ENCODE results near the gene DAG1.

Gene DAG1

DNA sequence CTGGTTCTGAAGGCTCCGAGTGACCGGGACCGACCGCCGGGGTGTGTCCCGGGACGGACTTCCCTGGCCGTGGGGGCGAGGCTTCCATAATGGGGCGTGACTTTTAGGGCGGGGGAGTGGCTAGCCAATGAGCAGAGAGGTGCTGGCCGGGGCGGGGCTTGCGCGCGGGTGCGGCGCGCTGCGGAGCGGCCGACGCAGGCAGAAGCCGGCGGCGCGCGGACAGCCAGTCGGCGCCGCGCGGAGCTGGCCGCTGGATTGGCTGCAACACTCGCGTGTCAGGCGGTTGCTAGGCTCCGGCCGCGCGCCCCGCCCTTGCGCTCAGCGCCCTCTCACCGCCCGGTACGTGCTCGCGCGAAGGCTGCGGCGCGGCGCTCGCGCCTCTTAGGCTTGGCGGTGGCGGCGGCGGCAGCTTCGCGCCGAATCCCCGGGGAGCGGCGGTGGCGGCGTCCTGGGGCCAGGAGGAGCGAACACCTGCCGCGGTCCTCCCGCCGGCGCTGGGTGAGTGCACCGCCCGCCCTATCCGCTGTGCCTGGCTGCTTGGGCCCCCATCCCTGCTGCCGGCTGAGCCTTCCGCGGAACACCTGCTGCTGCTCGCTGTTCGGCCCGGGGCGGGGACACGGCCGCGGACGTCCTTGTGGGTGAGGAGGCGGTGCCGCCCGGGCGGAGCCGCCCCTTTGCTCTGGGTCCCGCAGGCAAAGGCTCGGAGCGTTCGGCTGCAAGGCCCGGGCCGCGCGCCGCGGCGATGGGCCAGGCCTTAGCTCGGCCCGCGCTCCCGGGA is at the start of gene DAG1:
DAG1 (plus strand) TSS at position 332 of the 778 bp plus-strand sequence. CDS start 40,268 bp downstream, outside the sequence.
- DNase-seq: peak; percentile 95

DNA sequence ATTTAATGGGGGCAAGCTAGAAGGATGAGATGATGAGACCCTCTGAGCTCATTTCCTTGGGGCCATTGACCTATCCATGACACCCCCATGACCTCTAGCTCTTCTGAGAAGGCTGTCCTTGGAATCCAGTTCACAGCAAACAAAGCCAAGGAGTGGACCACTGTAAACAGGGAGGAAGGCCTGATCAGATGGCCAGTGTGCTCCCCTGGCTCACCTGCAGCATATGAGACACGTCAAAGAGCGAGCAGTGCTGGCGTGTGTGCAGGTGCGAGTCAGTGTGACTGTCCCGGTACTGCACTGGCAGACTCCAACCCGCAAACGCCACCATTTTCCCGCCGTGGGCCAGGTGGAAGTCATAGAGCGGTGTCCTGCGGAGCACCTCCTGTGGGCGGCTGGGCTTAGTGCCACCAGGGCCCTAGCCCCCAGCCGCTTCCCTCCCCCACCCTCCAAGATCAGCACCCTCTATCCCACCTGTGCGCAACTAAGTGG is 48.1 kb upstream of the DAG1 start:
- no peak for DNase-seq

DNA sequence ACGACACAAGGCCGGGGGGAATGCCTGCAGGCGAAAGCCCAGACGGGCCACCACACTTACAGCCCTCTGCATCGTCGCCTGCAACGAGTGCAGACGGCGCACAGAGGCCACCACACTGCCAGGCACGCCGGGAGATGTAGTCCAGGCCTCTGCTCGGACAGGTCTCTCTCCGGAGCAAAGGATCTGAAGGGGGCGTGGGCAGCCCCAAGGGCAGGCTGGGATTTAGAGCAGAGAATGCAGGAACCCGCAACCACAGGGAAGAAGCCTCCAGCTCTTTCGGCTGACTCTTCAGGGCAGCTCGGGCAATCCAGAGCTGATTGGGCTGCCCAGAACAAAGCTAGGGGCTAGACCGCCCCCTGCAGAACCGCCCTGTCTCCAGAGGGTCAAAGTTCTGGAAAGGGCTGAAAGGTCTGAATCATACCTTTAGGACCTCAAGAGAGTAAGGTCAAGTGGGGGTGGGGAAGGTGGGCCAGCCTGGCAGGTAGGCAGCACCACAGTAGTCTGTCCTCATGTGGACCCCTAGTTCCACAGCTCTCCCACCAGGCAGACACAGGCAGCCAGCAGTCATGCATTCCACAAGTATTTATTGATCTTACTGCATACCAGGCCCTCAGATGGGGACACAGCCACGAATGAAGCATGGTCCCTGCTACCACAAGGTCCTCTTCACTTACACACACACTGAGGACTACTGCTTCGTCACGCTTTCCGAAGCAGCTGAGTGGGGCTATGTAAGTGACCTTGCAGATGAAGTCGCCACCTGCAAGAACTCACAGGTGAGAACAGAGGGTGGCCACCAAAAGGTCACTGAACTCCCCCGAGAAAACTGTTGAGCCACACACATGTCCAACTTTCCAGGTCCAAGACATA is 47.5 kb upstream of the DAG1 start, which contains the start of gene AMT:
AMT (minus strand) TSS at position 95 of the 870 bp plus-strand sequence; CDS start at position 72, 23 bp downstream.
- DNase-seq: no peak

DNA sequence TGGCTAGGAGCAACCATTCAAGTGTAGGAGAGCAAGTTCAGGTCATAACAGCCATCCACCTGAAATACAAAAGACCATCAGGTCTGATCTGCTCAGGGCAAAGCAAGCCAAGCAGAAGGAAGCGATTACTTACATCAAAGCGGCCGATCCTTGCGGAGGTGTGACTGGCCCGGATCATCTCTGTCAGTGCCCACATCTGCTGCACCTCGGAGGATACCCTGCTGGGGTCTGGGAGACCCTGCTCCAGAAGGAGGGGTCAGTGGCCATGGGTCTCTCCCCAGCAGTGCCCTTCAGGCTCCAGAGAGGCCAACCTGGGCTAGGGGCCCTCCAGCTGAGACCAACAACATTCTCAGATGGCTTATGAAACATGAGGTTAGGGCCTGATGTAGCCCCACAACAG is 45.3 kb upstream of the DAG1 start:
- no peak for DNase-seq

DNA sequence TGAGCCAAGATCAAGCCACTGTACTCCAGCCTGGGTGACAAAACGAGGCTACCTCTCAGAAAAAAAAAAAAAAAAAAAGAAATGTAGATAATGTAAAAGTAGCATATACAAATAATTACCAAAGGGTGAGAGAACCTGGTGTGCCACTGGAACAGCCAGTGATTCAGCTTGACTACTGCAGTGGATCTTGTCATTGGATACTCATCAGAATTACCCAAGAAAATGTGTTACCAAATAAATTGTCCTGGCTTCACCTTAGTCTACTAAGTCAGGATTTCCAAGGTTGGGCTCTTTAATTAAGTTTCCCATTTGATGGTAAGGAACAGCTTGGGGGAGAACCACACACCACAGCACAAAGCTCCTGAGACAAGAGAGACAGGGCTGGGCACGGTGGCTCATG is 42.5 kb upstream of the DAG1 start:
- no peak for DNase-seq

DNA sequence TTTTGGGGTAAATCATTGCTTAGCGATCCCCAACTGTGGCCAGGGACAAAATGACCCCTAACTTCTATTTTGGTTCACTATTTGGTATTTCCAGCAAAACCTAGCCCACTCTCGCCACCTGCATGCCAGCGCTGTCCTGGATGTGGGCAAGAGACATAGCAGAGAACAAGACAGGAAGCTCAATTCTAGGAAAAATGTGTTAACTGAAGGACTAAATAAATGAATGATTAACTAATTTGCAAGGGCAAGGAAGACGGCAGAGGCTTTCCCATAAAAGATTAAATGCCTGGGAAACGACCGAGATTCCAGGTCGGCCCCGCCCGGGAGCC is 41.4 kb upstream of the DAG1 start:
- DNase-seq: no peak

DNA sequence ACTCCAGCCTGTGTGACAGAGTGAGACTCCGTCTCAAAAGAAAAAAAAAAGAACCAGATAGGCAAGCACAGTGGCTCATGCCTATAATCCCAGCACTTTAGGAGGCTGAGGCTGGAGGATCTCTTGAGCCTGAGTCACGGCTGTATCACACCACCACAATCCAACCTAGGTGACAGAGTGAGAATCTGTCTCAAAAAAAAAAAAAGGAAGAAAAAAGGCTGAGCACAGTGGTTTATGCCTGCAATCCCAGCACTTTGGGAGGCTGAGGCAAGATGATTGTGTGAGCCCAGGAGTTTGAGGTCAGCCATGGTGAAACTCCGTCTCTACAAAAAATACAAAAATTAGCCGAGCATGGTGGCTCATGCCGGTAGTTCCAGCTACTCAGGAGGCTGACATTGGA is 35.3 kb upstream of the DAG1 start:
- peak; percentile 56 for DNase-seq

DNA sequence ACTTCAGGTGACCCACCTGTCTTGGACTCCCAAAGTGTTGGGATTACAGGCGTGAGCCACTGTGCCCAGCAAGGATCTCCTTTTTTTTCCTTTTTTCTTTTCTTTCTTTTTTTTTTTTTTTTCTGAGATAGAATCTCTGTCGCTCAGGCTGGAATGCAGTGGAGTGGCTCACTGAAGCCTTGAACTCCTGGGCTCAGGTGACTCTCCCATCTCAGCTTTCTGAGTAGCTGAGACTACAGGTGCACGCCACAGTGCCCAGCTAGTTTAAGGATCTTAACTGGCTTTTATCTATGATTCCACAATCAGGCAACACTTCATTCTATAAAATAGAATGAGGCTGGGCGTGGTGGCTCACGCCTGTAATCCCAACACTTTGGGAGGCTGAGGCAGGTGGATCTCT is 24.7 kb upstream of the DAG1 start:
- DNase-seq: no peak

DNA sequence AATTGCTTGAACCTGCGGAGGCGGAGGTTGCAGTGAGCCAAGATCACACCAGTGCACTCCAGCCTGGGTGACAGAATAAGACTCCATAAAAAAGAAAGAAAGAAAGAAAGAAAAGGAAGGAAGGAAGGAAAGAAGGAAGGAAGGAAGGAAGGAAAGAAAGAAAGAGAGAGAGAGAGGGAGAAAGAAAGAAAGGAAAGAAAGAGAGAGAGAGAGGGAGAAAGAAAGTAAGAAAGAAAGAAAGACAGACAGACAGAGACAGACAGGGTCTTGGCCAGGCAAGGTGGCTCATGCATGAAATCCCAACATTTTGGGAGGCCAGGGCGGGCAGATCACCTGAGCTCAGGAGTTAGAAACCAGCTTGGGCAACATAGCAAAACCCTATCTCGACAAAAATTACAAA is 16.4 kb upstream of the DAG1 start:
- no peak for DNase-seq

DNA sequence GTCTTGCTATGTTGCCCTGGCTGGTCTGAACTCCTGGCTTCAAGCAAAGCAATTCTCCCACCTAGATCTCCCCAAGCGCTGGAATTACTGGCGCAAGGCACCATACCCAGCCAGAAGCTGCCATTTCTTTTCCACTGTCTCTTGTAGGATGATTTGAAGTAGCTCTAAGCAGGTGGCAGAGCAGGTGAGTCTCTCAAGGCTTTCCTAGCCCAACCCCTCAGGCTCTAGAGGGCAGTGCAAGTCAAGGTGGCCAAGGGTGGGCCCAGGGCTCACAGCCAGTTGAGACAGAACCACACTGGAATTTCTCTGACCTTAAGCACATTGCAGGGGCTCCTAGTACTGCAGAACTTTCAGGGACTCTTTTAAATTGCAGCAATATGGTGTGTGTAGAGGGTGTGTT is 15.6 kb upstream of the DAG1 start:
- DNase-seq: no peak

DNA sequence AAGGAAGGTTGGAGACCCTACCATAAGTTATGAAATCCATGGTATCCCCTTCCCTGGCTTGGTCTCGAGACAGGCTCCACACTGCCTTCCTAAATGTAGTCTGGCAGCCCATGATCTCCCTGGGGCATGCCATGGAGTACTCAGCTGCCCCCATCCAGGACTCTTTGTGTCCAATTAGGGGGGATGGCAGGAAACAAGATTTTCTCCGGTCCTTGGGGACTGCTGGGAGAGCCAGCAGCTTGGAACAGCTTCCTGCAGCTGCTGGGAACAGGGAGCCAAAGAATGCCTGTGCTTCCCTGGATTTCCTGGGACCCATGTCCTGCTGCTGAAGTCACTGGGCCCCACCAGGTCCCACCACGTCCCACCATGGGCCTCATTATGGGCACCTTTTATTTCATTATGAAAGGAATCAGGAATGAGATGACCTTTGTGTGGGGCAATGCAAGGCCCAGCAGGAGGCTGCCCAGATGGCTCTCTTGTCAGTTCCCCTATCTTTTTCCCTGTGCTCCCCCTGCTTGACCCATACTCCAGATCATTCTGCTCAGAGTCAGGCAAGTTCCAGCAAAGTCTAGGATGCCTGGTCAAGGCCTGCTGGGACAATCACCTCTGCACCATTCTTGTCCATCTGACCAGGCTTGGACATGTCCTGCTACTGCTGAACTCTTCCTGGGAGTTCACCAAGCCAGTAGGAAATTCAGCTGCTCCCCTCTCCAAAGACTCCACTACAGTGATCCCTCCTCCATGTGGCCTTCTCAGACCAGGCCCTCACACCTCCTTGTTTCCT is 15.0 kb upstream of the DAG1 start:
- no peak for DNase-seq

DNA sequence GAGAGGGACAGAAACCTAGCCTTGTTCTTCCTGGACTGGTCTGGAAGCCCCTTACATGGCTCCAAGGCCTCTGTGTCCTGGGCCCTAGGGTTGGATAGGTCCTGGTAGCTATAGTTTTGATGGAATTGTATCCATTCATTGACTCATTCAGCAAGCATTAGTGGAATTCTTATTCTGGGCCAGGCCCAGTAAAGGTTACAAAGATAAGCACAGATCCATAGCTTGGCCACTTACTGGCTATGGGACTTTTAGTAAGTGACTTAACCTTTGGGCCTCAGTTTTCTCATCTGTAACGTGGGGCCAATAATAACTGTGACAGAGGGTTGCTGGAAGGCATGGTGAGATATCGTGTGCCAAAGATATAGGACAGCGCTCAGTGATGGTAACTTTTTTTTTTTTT is 13.6 kb upstream of the DAG1 start:
- no peak for DNase-seq

DNA sequence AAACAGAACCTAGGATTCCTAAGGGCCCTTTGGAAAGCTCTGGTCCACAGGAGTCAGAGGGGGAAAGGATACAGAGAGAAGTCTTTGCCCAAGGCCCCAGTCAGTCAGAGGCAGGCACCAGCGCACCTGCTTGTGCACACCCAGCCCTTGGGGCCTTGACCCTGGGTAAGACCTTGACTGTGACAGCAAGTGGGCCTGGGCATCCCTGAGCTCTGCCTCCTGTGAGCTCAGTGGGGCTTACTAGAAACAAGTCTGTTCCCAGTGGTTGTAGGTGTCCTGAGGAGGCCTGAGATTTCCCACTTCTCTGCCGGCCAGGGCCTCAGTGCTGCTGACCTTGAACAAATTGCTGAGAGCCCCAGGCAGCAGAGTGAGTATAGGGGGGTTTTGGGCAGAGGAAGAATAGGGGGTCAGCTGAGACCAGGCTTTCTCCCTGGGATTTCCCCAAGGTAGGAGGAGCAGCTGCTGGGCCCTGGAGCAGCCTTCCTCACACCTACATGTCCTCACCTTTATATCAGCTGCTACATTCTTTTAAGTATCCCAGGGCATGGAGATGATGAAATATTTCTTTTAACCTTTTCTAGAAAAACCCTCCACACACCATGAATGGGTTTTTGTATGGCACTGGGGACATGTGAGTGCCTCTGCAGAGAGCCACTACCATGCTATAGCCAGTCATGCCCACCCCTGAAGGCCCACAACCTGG is 9.7 kb upstream of the DAG1 start:
- no peak for DNase-seq

DNA sequence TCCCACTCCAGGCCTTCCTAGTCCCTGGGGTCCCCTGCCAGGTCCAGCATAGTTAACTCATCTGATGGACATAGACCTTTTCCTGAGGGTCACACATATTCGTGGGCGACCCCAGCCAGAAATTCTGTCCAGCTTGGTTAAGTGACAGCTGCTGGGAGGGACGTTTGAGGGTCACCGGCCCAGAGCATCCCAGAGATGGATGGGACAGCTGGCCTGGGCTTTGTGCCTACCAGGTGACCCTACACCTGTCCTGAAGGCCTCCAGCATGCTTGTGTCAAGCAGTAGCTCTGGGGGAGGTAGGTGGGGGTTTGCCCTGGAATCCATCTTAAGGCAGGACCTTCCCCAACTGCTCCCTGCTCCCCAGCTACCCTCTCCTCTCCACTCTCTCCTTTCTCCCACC is 9.1 kb upstream of the DAG1 start:
- no peak for DNase-seq

DNA sequence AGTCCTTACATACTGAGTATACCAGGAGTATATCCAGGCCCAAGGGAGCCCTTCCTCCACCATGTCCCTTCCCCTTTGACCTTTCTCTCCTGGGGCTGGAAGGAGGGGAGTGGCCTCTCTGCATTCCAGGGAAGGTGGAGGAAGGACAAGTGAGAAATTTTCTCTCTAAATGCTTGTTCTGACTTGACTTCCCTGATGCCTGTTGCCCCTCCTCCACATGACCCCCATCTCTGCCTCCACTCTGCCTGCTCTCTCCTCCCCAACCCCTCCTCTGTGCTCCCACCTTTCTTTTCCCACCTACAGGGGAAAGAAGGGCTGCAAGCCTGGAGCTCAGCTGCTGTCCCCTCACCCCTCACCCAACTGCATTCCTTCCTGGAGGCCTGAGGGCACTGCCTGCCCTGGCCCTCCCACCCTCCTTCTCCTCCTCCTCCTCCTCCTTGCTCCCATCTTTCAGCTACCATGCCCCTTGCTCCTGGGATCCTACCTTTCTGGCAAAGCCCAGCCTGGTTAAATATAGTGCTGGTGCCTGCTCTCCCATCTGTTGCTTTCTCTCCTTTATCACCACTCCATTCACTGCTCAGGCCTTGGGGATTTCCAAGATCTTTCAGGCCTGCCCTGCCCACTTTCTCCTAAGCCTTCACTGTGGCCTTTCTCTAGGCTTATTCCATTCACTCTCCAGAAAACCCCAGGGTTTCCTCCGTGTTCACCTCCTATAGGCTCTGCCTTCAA is 8.5 kb upstream of the DAG1 start:
- DNase-seq: no peak

DNA sequence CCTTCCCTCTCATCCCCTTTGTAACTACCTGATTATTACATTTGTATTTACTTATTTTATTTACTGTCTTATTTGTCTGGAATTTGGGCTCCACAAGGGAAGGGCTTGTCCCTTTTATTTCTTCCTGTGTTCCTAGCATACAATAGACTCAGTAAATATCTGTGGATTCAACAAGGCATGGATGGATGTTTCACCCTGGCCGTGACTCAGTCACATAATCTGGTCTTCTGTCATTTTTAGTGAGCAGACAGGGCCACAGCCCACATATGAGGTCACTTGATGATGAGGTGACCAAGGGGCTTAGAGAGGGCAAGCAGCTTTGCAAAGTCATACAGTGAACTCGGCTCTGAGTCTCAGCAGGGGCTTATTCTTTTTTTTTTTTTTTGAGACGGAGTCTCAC is 7.8 kb upstream of the DAG1 start:
- DNase-seq: no peak

DNA sequence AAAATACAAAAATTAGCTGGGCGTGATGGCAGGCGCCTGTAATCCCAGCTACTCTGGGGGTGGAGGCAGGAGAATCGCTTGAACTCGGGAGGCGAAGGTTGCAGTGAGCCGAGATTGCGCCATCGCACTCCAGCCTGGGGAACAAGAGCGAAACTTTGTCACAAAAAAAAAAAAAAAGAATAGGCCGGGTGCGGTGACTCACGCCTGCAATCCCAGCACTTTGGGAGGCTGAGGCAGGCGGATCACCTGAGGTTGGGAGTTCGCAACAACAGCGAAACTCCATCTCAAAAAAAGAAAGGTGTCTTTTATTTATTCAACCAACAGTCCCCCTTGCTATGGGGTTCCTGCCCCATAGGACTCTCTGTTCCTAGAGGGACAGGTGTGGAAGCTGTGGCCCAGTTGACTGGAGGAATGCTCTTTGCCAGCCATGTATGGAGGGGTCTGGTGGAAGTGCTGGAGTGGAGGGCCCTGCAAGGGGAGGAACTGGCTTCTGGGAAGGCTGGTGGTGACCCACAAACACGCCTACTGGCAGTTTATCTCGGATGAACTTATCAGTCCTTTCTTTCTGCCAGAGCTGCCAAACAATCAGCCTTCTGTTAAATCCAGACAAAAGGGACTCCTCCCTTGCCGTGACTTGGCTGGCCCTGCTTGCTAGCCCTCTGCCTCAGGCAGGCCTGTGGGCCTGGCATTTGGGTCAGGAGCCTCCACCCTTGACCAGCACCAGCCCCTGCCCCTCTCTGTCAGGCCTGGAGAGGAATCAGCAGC is 4.6 kb upstream of the DAG1 start:
- DNase-seq: peak; percentile 68

DNA sequence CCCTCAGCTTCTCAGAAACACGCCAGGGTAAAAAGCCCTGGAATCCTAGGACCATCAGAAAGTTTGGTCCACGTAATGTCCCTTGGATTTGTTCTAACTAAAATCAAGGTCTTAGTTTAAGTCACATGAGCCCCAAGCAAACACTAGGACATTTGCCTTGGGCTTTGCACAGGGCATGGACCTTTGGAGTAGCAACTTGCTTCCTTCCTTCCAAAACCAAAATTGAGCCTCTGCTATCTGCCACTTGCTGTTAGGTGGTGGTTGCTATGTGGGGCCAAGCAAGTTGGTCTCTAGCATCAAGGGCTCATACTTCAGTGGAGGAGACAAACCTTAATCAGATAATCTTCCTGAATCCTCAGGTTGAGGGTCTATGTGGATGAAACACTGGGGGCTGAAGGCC is 4.0 kb upstream of the DAG1 start:
- DNase-seq: no peak

DNA sequence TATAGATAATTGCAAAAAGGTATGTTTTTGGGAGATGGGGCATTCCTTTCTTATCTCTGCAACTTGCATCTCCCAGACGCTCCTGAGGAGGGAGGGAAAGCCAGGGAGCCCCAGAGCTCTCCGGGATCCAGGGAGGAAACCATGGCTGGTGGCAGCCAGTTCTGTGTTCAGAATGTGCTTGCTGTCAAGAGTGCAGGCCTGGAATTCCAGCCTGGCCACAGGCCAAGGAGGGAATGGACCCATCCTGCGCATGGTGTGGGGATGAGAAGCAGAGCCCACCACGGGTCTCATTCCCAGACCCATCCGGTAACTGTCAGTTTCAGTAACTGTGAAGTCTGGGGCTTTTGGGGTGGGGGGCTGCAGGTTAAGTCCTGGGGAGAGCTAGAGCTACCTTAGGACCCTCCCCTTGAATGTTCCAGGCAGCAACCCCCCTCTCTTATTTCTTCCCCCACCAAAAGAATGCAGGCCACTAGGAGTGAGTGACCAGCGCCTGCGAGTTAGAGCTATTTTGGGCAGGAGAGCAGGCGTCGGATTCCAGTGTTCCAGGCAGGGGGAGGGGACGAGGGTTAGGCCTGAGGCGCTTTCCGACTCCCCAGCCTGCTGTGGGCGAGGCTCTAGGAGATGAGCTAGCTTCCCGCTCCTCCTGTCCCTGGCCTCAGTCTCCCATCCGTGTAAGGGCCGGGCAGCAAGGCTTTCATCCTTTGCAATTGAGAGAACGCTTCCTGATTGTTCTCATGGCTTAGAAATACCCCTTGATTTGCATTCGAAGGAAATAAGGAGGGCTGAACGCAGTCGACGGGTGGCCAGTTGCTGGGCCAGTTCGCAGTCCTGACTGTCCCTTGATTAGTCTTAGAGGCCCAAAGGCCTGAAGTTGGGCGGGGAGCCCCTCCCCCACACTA is 781 bp upstream of the DAG1 start:
- DNase-seq: no peak
